RWPE2 (cell line): ENCODE measurements around the gene PADI1.
A peak's percentile ranks its signal among the peaks of the same experiment; 100 is the strongest.
"Not testable (repeated sequence)": the region's sequence is repeated elsewhere in the genome, so short reads cannot be mapped to it uniquely, and the experiment has no call there.

Source experiments
- ATAC-seq: fragments of 200-7000 bp; cut with Tn5 transposase; 3 replicates; pipeline ENCODE4 v1.9.1; 2021; ENCODE audit warnings: low read depth
- DNase-seq: peaks from one replicate; pipeline ENCODE4 v3.0.0-alpha.2; 2020; ENCODE audit warnings: low spot score
- H3K27ac ChIP-seq: fragments of 450-650 bp; 2 replicates; pipeline ENCODE4 v1.5.1; 2017; ENCODE audit warnings: mild to moderate bottlenecking; ENCODE audit not compliant: poor library complexity, severe bottlenecking
- H3K27me3 ChIP-seq: fragments of 250-450 bp; sonication (Bioruptor Pico); 2 replicates; pipeline ENCODE4 v1.5.1; 2021; ENCODE audit warnings: mild to moderate bottlenecking, moderate library complexity; ENCODE audit not compliant: insufficient read depth, poor library complexity, severe bottlenecking
- H3K36me3 ChIP-seq: fragments of 250-450 bp; sonication (Bioruptor Pico); 2 replicates; pipeline ENCODE4 v1.5.1; 2020; ENCODE audit warnings: low read depth, mild to moderate bottlenecking, moderate library complexity
- H3K4me1 ChIP-seq: fragments of 250-450 bp; sonication (Bioruptor Pico); 2 replicates; pipeline ENCODE4 v1.5.1; 2021; ENCODE audit warnings: mild to moderate bottlenecking, moderate library complexity; ENCODE audit not compliant: insufficient read depth, poor library complexity, severe bottlenecking
- H3K4me3 ChIP-seq: fragments of 250-450 bp; sonication (Bioruptor Pico); 2 replicates; pipeline ENCODE4 v1.5.1; 2021; ENCODE audit warnings: mild to moderate bottlenecking, moderate library complexity; ENCODE audit not compliant: severe bottlenecking
- H3K9me3 ChIP-seq: fragments of 250-450 bp; sonication (Bioruptor Pico); 2 replicates; pipeline ENCODE4 v1.5.1; 2021; ENCODE audit warnings: mild to moderate bottlenecking, moderate library complexity; ENCODE audit not compliant: severe bottlenecking
- CTCF ChIP-seq: fragments of 450-650 bp; IDR thresholded peaks from one replicate; pipeline ENCODE4 v1.5.1; 2017; ENCODE audit warnings: mild to moderate bottlenecking, moderate library complexity; ENCODE audit not compliant: poor library complexity, severe bottlenecking

PADI1 gene

GRCh38 chr1:17241780-17242074 lies 36.8 kb downstream of the PADI1 start:
- H3K27me3 ChIP-seq, DNase-seq, H3K27ac ChIP-seq, H3K36me3 ChIP-seq, ATAC-seq, H3K4me3 ChIP-seq, H3K9me3 ChIP-seq: not testable (repeated sequence)
- peaks cover 19% of the 10 kb centered on the region for H3K4me1 ChIP-seq

GRCh38 chr1:17243274-17243673 lies 38.3 kb downstream of the PADI1 start:
- DNase-seq: no peak
- no peak for ATAC-seq
- no peaks in the 10 kb centered on the region for H3K27me3 ChIP-seq

GRCh38 chr1:17244821-17245740 lies 40.2 kb downstream of the PADI1 start:
- H3K27ac ChIP-seq: peak overlapping the region; percentile 52
- no peaks in the 10 kb centered on the region for H3K27me3 ChIP-seq
- DNase-seq (no peak), ATAC-seq (peak; percentile 93)
- no peak for TF ChIP-seq CTCF
- no peaks in the 10 kb centered on the region for H3K36me3 ChIP-seq
- H3K4me1 ChIP-seq: peaks cover 29% of the 10 kb centered on the region
- H3K9me3 ChIP-seq: no peaks in the 10 kb centered on the region
- no peak overlapping the region for H3K4me3 ChIP-seq

More at GRCh38 chr1:17243274-17243673, 38.3 kb downstream of the PADI1 start:
- Histone ChIP-seq H3K36me3 (no peaks in the 10 kb centered on the region), H3K4me1 (peaks cover 15% of the 10 kb centered on the region), H3K4me3 (no peak overlapping the region), H3K27ac (no peak overlapping the region), H3K9me3 (no peaks in the 10 kb centered on the region)
- TF ChIP-seq CTCF: no peak

GRCh38 chr1:17245816-17246325 lies 40.9 kb downstream of the PADI1 start:
- no peaks in the 10 kb centered on the region for H3K27me3 ChIP-seq
- H3K4me1 ChIP-seq: peaks cover 37% of the 10 kb centered on the region
- TF ChIP-seq CTCF: no peak
- no peak overlapping the region for H3K4me3 ChIP-seq
- no peaks in the 10 kb centered on the region for H3K36me3 ChIP-seq
- DNase-seq (no peak), ATAC-seq (no peak)
- peak overlapping the region; percentile 52 for H3K27ac ChIP-seq
- H3K9me3 ChIP-seq: no peaks in the 10 kb centered on the region

GRCh38 chr1:17246971-17247370 lies 42.0 kb downstream of the PADI1 start:
- Histone ChIP-seq H3K4me3 (no peak overlapping the region), H3K36me3 (no peaks in the 10 kb centered on the region), H3K9me3 (no peaks in the 10 kb centered on the region), H3K27ac (peak overlapping the region; percentile 52), H3K4me1 (peaks cover 48% of the 10 kb centered on the region), H3K27me3 (no peaks in the 10 kb centered on the region)
- ATAC-seq (no peak), DNase-seq (no peak)
- TF ChIP-seq CTCF: no peak
